Lower leg skin (tissue), 3 donors: ENCODE data around the gene HLA-DMB.

Experiments used
- CTCF ChIP-seq, 3 donors: fragments of 450-650 bp; IDR thresholded peaks; one replicate each; pipeline ENCODE4 v1.5.1; 2016; ENCODE audit warnings: antibody characterized with exemption in 3 of 3, mild to moderate bottlenecking in 3 of 3, moderate library complexity in 2 of 3
- POLR2A ChIP-seq, 2 donors: fragments of 450-650 bp; IDR thresholded peaks; one replicate each; pipeline ENCODE4 v1.6.1; 2016 to 2017; ENCODE audit warnings: antibody characterized with exemption in 2 of 2, mild to moderate bottlenecking in 1 of 2, moderate library complexity in 1 of 2

- TF ChIP-seq CTCF (IDR thresholded peaks at IDR 0.05) (no peak), POLR2A (IDR thresholded peaks at IDR 0.05) (no peak)
Observed at GRCh38 chr6:32889533-32889932, 51.3 kb downstream of the HLA-DMB start.
